A673 (cell line): ENCODE data around the gene FLT4. TPM values are rescaled to one million over a fixed set of nuclear protein-coding genes. Genes with fewer than 3 reads are reported as not detected.
A peak's percentile ranks its signal among the peaks of the same experiment; 100 is the strongest.

Experiments used
- BruUV-seq: library from RNA; stranded (reverse); fragments of 400-500 nt; replicated peaks from 2 replicates; lab custom pipeline; 2021; lab: Mats Ljungman, UMichigan
- CTCF ChIA-PET: fragments of 300-600 bp; sonication (Branson Sonifier 250); formaldehyde crosslinking; loops from one replicate; lab custom pipeline; 2022; ENCODE audit warnings: antibody characterized with exemption; lab: Charles Lee
- POLR2A ChIA-PET: fragments of 300-600 bp; sonication (Branson Sonifier 250); formaldehyde crosslinking; loops from one replicate; lab custom pipeline; 2022; ENCODE audit warnings: antibody characterized with exemption; ENCODE audit not compliant: low non-redundant PET; lab: Charles Lee
- DNase-seq: peaks from one replicate; pipeline ENCODE4 v3.0.0-alpha.2; 2015; ENCODE audit warnings: low spot score
- H3K27ac ChIP-seq: fragments of 200-600 bp; sonication (generic); 2 replicates; pipeline ENCODE4 v1.5.1; 2016; ENCODE audit warnings: mixed run types, low read depth, mild to moderate bottlenecking, mixed read lengths, antibody characterized with exemption, low read length; ENCODE audit not compliant: poor library complexity, severe bottlenecking
- H3K27me3 ChIP-seq: fragments of 200-600 bp; sonication (generic); replicated peaks from 2 replicates; pipeline ENCODE4 v1.6.1; 2017; ENCODE audit warnings: mixed run types, low read depth, mild to moderate bottlenecking, mixed read lengths, antibody characterized with exemption, low read length; ENCODE audit not compliant: insufficient read depth, poor library complexity
- H3K36me3 ChIP-seq: fragments of 200-600 bp; sonication (generic); 2 replicates; pipeline ENCODE4 v1.6.1; 2016; ENCODE audit warnings: mixed run types, mild to moderate bottlenecking, mixed read lengths, antibody characterized with exemption, low read length; ENCODE audit not compliant: insufficient read depth, poor library complexity, severe bottlenecking
- H3K4me1 ChIP-seq: fragments of 200-600 bp; sonication (generic); 2 replicates; pipeline ENCODE4 v1.6.1; 2017; ENCODE audit warnings: mixed run types, mild to moderate bottlenecking, mixed read lengths, antibody characterized with exemption, low read length; ENCODE audit not compliant: insufficient read depth, poor library complexity, severe bottlenecking
- H3K4me3 ChIP-seq: fragments of 200-600 bp; sonication (generic); 2 replicates; pipeline ENCODE4 v1.5.1; 2016; ENCODE audit warnings: low read depth, mixed run types, mild to moderate bottlenecking, mixed read lengths, low read length; ENCODE audit not compliant: poor library complexity, severe bottlenecking
- H3K9me3 ChIP-seq: fragments of 200-600 bp; sonication (generic); 2 replicates; pipeline ENCODE4 v1.6.1; 2016; ENCODE audit warnings: mixed run types, low read depth, mild to moderate bottlenecking, mixed read lengths, antibody characterized with exemption, low read length; ENCODE audit not compliant: poor library complexity, severe bottlenecking
- EZH2 ChIP-seq: fragments of 200-600 bp; sonication (generic); IDR thresholded peaks from 2 replicates; pipeline ENCODE4 v1.6.1; 2017; ENCODE audit warnings: borderline replicate concordance, low read depth, mild to moderate bottlenecking, mixed read lengths, antibody characterized with exemption, low read length; ENCODE audit not compliant: poor library complexity, severe bottlenecking
- intact Hi-C: fragments of 100-400 bp; cut with micrococcal nuclease; formaldehyde crosslinking; loops from one replicate; pipeline ENCODE4 v1.10.0; 2022; ENCODE audit not compliant: unreplicated experiment
- total RNA-seq: library from RNA; stranded (reverse); gene quantifications from 2 replicates; pipeline ENCODE4 v1.2.3, GENCODE V29; 2021
- TF ChIP-seq, protein P1 (sequence below): fragments of 300-800, 200-600 bp; sonication (generic); conservative IDR thresholded peaks from 2 replicates; pipeline ENCODE4 v1.5.1; 2017; ENCODE audit warnings: low read depth, mild to moderate bottlenecking, antibody characterized with exemption, low read length, moderate library complexity, mixed read lengths

The FLT4 gene
- total RNA-seq, 1 experiment from 2014 or later = 8.6 TPM

DNA sequence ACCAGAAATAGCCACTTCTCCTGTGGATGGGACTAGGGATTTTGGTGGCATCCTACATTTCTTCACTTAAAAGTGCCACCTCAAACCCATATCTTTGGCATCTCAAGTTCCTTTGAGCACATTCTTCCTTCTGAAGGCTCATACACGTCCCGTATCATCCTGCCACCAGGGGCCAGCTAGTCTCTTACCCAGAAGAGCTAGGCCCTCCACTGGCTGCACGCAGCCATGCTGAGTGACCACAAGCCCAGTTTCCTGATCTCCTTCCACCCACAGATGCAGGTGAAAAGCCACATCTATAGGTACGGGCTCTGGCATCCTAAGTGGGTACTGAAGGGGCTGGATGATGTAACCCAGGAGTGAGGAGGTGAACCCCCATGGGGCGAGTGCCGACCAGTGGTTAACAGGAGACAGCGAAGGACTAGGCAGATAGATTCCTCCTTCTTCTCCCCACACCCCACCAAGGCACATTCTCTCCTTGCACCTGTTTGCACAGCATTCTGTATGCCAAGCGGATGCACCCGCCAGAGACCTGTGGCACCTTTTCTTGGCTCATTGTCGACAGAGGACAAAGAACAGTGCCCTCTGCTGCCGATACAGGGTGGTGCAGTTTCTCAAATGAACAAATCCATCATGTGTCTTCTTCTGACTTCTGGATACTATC, 43.7 kb downstream of the FLT4 start:
- no peak for TF ChIP-seq EZH2
- TF ChIP-seq, protein P1, sequence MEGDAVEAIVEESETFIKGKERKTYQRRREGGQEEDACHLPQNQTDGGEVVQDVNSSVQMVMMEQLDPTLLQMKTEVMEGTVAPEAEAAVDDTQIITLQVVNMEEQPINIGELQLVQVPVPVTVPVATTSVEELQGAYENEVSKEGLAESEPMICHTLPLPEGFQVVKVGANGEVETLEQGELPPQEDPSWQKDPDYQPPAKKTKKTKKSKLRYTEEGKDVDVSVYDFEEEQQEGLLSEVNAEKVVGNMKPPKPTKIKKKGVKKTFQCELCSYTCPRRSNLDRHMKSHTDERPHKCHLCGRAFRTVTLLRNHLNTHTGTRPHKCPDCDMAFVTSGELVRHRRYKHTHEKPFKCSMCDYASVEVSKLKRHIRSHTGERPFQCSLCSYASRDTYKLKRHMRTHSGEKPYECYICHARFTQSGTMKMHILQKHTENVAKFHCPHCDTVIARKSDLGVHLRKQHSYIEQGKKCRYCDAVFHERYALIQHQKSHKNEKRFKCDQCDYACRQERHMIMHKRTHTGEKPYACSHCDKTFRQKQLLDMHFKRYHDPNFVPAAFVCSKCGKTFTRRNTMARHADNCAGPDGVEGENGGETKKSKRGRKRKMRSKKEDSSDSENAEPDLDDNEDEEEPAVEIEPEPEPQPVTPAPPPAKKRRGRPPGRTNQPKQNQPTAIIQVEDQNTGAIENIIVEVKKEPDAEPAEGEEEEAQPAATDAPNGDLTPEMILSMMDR = peak; percentile 77
- ChIA-PET POLR2A (no interaction called here), CTCF (no interaction called here)
- intact Hi-C loops = no loop called here
- no TSS peak for BruUV-seq
- no peaks in the 10 kb centered on the region for H3K4me1 ChIP-seq
- no peaks in the 10 kb centered on the region for H3K27me3 ChIP-seq
- H3K9me3 ChIP-seq = no peaks in the 10 kb centered on the region
- no peak overlapping the region for H3K27ac ChIP-seq
- H3K4me3 ChIP-seq = no peak overlapping the region
- H3K36me3 ChIP-seq = no peaks in the 10 kb centered on the region
- peak; percentile 60 for DNase-seq

DNA sequence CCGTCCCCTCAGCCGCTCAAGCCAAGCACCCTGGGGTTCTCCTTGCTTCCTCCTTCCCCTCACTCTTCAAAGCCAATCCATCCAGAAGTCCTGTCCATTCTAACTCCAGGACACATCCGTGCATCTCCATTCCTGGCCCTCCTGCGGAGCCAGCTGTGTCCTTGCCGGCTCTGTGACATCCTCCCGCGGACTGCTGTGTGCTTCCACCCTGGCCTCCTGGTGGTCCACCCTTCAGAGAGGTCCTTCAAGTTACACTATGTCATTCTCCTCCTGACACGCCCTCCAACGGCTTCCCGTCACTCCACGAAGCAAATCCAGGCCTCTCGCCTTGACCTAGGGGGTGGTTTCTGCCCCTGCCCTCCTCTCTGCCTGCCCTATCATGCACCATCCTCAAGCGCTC, 45.1 kb downstream of the FLT4 start:
- no peaks in the 10 kb centered on the region for H3K36me3 ChIP-seq
- no peak overlapping the region for H3K27ac ChIP-seq
- TF ChIP-seq, protein P1 = no peak
- no peak for TF ChIP-seq EZH2
- intact Hi-C loops = no loop called here
- no peak for DNase-seq
- H3K9me3 ChIP-seq = no peaks in the 10 kb centered on the region
- BruUV-seq = no TSS peak
- no peaks in the 10 kb centered on the region for H3K4me1 ChIP-seq
- ChIA-PET CTCF (no interaction called here), POLR2A (no interaction called here)
- no peaks in the 10 kb centered on the region for H3K27me3 ChIP-seq
- no peak overlapping the region for H3K4me3 ChIP-seq

DNA sequence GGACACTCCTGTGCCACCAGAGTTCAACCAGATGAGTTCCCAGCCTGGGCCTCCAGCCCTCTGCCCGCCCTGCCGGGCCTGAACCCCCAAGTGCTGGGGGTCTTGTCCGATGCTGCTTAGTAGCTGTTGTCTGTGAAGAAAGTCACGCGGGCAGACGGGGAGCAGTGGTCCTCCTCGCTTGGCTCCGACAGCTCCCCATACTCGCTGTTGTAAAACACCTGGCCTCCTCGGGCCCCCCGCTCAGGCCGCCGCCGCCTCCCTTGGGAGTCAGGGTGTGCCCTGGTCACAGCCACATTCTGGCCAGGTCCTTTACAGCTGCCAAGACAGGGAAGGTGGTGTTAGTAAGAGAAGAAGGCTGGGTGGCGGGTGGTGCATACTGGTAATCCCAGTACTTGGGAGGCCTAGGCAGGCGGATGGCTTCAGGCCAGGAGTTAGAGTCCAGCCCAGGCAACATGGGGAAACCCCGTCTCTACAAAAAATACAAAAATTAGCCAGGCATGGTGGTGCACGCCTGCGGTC, 46.3 kb downstream of the FLT4 start:
- intact Hi-C loops = no loop called here
- DNase-seq = no peak
- Histone ChIP-seq H3K27me3 (no peaks in the 10 kb centered on the region), H3K27ac (no peak overlapping the region), H3K4me1 (no peaks in the 10 kb centered on the region), H3K9me3 (no peaks in the 10 kb centered on the region), H3K36me3 (no peaks in the 10 kb centered on the region), H3K4me3 (no peak overlapping the region)
- no TSS peak for BruUV-seq
- ChIA-PET POLR2A (no interaction called here), CTCF (no interaction called here)
- no peak for TF ChIP-seq EZH2
- TF ChIP-seq, protein P1 = no peak
